GM19397 (cell line): ENCODE data around the gene PIM1.

Source experiments
- ATAC-seq: cut with Tn5 transposase; IDR thresholded peaks from one replicate; pipeline ENCODE4 v1.9.1; 2021; ENCODE audit warnings: mild to moderate bottlenecking, moderate library complexity; ENCODE audit not compliant: unreplicated experiment

The PIM1 gene

DNA sequence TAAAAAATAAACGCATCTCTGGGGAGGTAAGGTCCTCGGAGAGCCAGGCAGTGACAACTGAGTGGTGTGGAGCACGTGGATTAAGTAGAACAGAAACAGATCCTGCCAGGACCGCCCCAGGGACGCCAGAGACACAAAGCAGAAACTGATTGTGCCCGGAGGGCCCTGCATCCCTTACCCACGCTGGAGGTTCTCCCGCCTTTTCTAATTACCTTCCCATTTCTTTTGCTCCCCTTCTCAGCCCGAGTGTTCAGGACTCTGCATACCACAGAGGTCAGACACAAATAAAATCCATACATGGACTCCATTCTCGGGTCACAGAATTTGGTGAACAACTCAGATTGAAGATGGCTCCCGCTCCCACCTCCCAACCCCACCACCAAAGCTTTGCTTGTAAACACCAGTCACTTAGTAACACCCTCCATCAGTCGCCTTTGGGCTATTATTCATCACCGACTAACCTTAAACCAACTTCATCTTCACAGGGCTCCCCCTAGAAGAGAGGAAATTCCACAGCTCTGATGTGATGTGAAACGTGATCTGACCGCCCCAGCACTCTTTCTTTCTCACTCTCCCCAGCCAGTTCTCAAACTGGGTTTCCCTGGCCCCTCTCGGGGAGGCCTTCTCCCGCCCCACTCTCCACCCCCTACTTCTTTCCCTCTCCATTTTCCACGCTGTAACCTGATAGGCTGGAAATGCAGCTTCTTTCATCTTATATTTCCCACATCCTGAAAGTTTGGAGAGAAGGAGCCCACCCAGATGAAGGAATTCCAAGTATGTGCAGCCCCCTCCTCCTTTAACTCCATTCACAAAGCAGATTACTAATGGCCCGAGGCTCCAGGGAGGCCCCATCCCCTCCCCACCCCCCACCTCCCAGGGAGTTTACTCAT is 32.5 kb upstream of the PIM1 start:
- ATAC-seq, result no peak

DNA sequence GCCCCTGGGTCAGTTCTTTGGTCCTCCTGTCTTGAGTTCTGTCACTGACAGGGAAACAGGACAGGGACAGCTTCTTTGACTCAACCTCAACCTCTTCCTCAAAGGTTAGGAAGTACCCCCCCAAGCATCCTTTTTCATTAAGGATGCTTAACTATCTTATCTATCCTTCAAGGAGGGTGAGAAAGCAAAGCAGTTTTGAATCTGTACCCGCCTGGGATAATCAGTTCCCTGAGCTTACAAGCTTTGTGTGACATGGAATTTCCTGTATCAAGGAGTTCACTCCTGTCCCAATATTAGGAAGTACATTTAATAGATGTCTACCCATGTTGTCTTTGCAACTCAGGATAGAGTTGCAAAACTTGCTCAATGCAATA is 31.1 kb upstream of the PIM1 start:
- ATAC-seq, result no peak

DNA sequence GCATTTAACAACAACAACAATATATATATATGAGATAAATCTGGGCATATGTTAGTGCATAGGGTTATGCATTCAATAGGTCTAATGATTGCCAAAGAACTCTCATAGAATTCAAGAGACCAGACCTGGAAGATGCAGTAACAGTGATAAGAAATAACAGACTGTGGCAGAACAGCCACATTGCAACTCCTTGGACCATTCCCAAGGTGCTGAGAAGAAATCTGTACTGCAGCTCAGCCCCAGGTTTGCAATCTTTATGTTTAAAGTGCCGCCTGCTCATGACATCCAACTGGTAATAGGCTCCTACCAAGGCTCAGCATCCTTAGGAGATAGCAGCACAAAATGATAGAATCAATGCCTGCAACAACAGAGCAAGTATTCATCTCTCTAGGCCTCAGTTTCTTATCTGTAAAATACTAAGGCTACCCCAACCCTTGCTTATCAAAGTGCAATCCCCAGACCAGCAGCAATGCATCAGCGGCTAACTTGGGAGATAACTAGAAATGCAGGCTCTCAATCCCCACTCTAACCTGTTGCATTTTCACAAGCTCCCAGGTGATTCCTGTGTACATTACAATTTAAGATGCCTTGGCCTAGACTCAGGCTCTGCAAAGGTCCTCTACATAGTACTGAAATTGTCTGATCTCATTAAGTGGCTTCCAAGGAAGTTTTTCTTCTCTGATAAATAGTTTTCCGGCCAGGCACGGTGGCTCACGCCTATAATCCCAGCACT is 30.6 kb upstream of the PIM1 start:
- no peak for ATAC-seq

DNA sequence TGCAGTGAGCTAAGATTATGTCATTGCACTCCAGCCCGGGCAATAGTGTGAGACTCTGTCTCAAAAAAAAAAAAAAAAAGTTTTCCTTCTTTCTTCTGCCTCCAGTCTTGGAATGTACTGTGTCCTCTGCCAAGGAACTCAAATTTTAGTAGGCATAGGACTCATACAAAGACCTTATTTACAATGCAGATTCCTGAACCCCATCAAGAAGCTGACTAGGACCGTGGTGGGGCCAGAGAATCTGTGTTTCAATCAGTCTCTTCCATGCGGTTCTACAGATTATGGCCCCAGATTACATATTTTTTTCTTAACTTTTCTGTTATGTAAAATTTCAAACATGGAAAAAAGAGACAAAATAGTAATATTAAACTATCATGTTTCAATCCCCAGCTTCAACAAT is 29.8 kb upstream of the PIM1 start:
- ATAC-seq, result no peak

DNA sequence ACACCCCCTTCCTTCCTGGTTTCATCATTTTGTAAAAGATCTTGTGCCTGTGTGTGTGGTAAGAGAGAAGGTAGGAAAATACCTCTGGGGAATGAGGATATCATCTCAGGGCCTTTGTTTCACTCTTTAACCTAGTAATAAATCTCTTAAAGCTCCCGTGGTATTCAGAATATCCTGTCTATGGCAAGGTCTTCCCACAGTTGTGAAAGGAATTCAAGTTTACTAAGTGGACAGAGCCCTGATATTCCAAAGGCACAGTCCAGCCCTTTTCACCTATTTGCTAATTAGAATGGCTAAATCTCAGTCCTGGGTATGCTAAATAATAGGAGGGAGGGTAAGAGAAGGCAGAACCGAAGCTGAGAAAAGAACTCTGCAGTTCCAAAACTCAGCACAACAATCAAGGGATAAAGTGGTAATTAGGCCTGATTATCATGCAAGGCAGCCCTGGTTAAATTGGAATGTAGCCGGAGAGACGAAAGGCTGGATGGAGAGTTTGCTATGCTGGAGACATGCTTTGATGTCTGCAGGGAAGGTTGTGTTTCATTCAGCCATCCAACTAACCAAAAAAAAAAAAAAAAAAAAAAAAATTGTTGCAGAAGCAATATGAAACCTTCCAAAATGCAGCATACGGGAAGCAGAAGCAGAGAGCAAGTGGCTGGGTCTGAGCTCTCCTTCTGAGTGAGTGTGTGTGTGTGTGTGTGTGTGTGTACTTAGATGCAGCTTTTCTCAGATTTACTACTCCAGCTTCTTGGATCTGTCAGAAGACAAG is 28.5 kb upstream of the PIM1 start:
- ATAC-seq, result no peak

DNA sequence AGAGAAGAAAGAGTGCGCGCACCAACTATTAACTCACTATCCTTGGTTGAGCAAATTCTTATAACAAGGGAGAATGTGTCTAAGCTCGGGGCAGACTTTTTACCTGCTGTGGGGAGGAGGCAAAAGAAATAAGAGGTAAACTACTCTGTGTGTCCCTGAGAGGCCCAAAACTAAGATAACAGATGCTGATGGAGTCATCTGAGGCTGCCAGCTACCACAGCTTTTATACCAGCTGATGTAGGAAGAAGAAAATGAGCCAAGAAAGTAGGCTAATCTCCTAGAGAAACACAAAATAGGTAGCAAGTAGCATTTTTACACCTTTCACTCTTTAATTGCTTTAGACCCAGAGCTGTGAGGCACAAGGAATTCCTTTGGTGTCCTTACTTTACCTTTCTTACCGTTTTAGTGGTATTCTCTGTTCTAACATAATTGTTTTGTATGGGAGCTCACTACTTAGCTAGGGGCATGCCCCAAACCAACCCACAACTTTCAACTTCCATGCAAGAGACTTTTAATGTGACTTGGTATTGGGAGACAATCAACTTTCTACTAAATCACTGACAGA is 27.8 kb upstream of the PIM1 start:
- no peak for ATAC-seq

DNA sequence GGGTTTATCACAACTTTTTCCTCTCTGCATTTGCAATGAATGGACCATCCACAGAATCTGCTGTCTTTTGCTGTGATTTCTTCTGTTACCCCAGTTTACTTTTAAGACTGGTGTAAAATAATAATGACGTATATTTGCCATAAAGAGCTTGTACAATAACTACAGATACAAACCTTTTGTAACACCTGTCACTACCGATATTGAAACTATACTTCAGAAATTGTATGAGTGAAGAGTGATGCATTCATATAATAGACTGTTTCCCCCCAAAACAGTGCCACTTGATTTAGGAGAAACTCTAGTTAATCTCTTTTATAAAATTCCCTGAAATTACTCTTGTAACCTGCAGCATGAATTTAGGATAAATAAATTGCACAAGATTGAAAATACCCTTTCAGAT is 26.4 kb upstream of the PIM1 start:
- no peak for ATAC-seq

DNA sequence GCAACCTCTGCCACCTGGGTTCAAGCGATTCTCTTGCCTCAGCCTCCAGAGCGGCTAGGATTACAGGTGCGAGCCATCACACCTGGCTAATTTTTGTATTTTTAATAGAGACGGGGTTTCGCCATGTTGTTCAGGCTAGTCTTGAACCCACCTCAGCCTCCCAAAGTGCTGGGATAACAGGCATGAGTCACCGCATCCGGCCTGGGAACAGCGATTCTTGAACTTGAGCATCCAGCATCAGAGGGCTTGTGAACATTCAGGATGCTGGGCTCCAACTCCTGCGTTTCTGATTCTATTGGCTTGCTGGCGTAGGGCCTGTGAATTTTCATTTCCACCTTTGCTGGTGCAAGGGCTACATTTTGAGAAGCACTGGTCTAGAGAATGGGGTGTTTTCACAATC is 24.5 kb upstream of the PIM1 start:
- ATAC-seq, result no peak

DNA sequence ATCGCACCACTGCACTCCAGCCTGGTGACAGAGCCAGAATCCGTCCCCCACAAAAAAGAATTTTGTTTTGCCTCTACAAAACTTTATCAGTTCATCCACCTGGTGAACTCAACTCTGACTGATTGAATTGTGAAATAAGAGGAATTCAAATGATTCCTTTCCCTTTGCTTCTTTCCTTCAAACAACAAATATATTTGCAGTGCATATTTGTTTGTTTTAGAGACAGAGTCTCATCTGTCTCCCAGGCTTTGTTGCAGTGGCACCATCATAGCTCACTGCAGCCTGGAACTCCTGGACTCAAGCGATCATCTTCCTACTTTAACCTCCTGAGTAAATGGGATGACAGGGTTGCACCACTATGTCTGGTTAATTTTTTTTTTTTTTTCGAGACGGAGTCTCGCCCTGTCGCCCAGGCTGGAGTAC is 23.2 kb upstream of the PIM1 start:
- ATAC-seq, result no peak

DNA sequence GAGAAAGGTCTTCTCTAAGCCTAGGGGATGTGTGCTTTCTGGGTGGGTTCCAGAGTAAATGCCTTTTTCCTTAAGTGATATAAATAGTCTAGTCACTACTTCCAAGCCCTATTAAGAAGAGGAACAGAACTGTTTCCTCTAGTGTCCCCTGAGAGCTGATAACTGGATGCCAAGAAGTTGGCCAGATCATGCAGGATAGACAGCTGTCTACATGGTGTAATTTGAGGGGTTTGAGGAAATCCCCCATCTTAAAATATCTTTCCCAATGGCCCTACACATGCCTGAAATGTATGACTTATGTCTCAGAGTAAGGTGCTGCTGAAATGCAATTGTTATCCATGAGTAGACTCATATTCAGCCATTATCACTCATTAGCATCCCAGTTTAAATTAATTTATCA is 20.2 kb upstream of the PIM1 start:
- no peak for ATAC-seq

DNA sequence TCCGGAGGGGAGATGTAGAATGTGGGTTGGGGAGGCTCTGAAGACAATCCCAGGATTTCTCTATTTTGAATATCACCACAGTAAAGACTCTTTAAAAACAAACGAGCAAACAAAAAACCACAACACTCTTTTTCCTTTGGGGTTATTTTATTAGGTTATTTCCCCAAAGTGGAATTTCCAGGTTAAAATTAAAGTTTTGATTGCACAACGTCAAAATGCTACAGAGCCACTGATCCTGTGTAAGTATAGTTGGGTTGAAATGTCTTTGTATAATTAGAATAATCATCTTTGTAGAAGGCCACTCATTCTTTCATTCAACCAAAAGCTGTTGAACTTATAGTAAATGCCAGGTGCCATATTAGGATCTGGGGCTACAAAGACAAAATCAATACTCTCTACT is 19.6 kb upstream of the PIM1 start:
- no peak for ATAC-seq

DNA sequence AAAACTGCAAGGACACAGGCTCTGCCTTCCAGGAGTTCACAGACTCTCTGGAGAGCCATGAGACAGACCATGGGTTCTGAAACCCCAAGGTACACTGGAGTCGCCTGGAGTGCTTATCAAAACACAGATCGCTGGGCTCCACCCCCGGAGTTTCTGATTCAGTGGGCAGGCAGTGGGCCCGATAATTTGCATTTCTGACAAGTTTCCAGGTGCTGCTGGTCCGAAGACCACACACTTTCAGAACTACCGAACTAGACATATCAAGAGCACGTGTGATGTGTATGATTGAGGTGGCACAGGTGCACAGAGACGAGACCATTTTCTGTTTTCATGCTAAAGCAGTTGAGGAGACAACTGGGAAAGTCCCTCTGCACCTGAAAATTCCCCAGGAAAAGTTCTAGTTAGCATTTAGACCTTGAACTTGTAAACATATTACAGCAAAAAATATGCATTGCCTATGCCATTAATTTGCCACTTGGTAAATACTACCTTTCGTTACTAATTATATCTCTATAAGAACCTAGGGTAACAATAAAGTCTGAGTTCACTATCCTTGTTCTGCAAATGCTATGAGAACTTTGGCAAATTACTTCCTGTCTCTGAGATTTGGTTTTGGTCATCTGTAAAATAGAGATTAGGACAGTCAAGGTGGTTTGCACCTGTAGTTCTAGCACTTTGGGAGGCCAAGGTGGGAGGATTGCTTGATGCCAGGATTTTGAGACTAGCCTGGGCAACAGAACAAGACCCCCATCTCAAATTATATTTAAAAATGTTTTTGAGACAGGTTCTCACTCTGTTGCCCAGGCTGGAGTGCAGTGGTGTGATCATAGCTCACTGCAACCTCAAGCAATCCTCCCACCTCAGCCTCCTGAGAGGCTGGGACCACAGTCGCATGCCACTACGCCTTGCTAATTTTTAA is 14.3 kb upstream of the PIM1 start:
- ATAC-seq, result peak; percentile 82

DNA sequence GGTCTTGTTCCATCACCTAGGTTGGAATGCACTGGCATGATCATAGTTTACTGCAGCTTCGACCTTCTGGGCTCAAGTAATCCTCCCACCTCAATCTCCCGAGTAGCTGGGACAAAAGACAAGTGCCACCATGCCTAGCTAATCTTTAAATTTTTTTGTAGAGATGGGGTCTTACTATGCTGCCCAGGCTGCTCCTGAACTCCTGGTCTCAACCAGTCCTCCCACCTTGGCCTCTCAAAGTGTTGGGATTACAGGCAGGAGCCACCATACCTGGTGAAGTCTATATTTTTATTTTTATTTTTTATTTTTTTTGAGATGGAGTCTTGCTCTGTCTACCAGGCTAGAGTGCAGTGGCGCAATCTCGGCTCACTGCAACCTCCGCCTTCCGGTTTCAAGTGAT is 11.4 kb upstream of the PIM1 start:
- ATAC-seq, result no peak

DNA sequence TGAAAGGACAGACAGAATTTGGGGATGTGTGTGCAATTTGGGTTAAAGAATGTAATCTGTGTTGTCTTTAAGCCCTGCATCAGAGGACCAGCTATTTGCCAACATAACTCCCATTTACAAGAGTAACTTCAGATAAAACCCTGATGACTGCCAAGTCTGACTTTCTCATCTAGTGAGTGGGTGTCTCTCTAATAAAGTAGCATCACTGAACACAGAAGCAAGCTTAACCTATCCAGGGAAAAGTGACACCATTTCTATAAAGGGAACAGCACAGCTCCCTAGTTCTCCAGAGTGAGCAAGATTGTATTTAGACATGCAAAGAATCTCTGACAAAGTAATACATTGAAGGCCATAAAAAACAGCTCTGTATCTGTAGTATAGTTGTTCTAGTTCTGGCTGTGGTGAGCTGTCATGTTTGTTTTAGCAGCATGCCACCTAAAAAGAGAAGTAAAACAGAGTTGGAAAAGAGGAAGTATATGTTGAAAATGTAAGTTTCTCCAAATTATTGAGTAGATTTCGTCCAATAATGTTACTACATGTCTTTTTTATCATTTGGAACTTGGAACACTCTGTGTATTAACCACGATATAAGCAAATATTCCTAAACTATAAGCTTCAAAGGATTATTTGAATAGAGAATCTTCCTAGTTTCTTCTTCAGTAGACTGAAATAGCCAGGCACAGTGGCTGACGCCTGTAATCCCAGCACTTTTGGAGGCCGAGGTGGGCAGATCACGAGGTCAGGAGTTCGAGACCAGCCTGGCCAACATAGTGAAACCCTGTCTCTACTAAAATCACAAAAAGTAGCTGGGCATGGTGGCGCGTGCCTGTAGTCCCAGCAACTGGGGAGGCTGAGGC is 8.8 kb upstream of the PIM1 start:
- ATAC-seq, result no peak

DNA sequence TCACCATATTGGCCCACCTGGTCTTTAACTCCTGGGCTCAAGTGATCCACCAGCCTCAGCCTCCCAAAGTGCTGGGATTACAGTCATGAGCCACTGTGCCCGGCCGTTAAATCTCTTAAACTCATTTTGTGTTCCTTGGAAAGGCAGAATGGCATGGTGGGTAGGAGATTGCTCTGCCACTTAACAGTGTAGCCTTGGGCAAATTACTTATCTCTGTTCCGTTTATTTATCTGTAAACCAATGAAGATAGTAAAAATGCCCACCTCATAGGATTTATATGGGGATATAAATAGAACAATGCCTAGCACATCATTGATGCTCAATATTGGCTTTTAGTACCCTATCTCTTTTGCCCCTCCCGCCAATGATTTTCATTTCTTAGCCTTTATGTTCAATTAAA is 7.2 kb upstream of the PIM1 start:
- ATAC-seq, result no peak

DNA sequence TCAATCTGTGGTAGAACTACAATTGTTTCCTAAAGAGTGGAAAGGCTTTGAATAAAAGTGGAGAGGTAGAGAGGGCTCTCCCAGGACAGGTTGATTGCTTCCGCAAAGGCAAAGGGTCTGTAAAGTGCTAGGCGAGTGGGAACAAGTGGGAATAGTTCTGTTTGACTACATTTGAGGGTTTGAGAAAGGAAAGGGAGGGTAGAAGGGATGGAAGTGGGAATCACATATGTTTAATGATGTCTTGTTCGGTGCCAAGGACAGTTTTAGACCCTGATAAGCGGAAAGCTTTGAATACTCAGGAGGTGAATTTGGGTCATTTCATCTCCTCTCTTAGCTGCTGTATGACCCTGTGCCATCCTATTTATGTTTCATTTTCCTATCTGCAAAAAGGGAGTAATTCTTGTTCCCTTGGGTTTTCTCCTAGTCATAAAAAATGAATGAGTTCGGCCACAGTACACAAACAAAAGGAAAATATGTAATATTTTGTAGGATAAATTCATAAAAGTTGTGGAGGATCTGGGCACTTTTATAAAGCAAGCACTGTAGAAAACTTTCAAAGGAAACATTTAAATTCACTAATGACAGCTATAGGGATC is 1.7 kb upstream of the PIM1 start:
- ATAC-seq, result no peak

DNA sequence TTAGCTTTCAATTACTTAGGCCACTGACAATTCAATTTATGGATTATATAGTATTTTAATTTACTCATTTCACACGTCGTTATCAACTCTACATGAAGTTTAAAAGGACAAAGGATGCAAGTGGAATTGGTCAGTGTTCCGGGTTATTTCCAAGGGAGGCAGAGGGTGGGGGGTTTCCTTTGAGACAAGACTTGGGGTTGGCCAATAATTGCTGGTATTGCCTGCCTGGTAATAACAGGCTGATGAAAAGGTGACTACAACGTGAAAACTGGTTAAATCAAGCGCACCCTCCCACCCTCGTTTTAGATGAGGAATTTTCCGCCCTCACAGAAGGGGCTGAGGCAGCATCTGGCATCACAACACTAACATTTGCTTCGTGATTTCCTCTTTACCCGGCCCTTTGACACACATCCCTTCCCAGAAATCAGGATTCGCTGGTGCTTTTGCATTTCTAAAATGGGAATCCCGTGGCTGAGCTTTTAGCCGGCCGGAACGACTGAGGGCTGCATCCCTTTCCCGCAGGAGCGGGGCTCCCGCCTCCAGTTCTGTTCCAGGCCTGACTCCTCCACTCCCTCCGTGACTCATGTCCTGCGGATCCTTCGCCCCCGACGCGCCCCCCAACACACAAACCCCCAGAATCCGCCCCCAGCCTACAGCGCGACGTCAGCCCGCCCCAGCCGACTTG is 999 bp upstream of the PIM1 start:
- ATAC-seq, result no peak
